ENCODE results near the gene PLK1. TPM values are rescaled to one million over a fixed set of nuclear protein-coding genes. Genes with fewer than 3 reads are reported as not detected.

PLK1 gene
- total RNA-seq, 1 experiment from 2014 or later = 59.3 TPM

Other genes starting within 250 kb of the PLK1 start
- gene COG7, start 225.7 kb upstream of the PLK1 start, total RNA-seq (2014; rRNA removed; shearing (Covaris generic)) = 12.3 and 12.7 TPM in 2 replicates
- 66.7 and 80.4 TPM in 2 replicates for gene GGA2, start 168.4 kb upstream of the PLK1 start, total RNA-seq (2014; rRNA removed; shearing (Covaris generic))
- gene EARS2, start 121.5 kb upstream of the PLK1 start, total RNA-seq (2014; rRNA removed; shearing (Covaris generic)) = 24.1 and 25.9 TPM in 2 replicates
- gene UBFD1, start 121.2 kb upstream of the PLK1 start, total RNA-seq (2014; rRNA removed; shearing (Covaris generic)) = 64.3 and 66.1 TPM in 2 replicates
- gene NDUFAB1, start 82.6 kb upstream of the PLK1 start, total RNA-seq (2014; rRNA removed; shearing (Covaris generic)) = 158 and 165 TPM in 2 replicates
- 21.9 and 25.9 TPM in 2 replicates for gene PALB2, start 37.6 kb upstream of the PLK1 start, total RNA-seq (2014; rRNA removed; shearing (Covaris generic))
- gene DCTN5, start 37.4 kb upstream of the PLK1 start, total RNA-seq (2014; rRNA removed; shearing (Covaris generic)) = 65.3 and 74.1 TPM in 2 replicates
- not detected in 2 replicates for gene ERN2, start 34.3 kb downstream of the PLK1 start, total RNA-seq (2014; rRNA removed; shearing (Covaris generic))
- not detected in 2 replicates for gene CHP2, start 76.1 kb downstream of the PLK1 start, total RNA-seq (2014; rRNA removed; shearing (Covaris generic))
- not detected in 2 replicates for gene PRKCB, start 157.1 kb downstream of the PLK1 start, total RNA-seq (2014; rRNA removed; shearing (Covaris generic))